Spleen (tissue), 11 donors: ENCODE measurements around the gene VSX1. TPM values are rescaled to one million over a fixed set of nuclear protein-coding genes. Genes with fewer than 3 reads are reported as not detected.

Source experiments
- DNase-seq: peaks from one replicate; pipeline ENCODE4 v3.0.0-alpha.2; 2020
- H3K27ac ChIP-seq, 8 donors: fragments of 200-600 bp; sonication (generic) in 7 of 8; 1 replicate in 4 of 8; 2 replicates in 4 of 8; pipeline versions ENCODE4 v1.5.0 to v1.8.0; 2016 to 2021; ENCODE audit warnings: inconsistent platforms in 4 of 8, mild to moderate bottlenecking in 4 of 8, moderate library complexity in 1 of 8
- H3K27me3 ChIP-seq, 7 donors: fragments of 200-600 bp; sonication (generic) in 6 of 7; replicated peaks in 1 of 7; 1 replicate in 4 of 7; 2 replicates in 3 of 7; pipeline versions ENCODE4 v1.5.0 to v1.8.0; 2016 to 2021; ENCODE audit warnings: inconsistent platforms in 3 of 7, mild to moderate bottlenecking in 1 of 7
- H3K36me3 ChIP-seq, 6 donors: fragments of 200-600 bp; sonication (generic) in 5 of 6; 1 replicate in 4 of 6; 2 replicates in 2 of 6; pipeline versions ENCODE4 v1.5.0 to v1.8.0; 2016 to 2021; ENCODE audit warnings: inconsistent platforms in 2 of 6
- H3K4me1 ChIP-seq, 6 donors: fragments of 200-600 bp; sonication (generic) in 5 of 6; 1 replicate in 3 of 6; 2 replicates in 3 of 6; pipeline versions ENCODE4 v1.5.0 to v1.8.0; 2016 to 2021; ENCODE audit warnings: inconsistent platforms in 3 of 6
- H3K4me3 ChIP-seq, 8 donors: fragments of 200-600 bp; sonication (generic) in 7 of 8; 1 replicate in 4 of 8; 2 replicates in 4 of 8; pipeline versions ENCODE4 v1.5.0 to v1.8.0; 2016 to 2021; ENCODE audit warnings: inconsistent platforms in 4 of 8, mild to moderate bottlenecking in 4 of 8, moderate library complexity in 2 of 8
- H3K9me3 ChIP-seq, 8 donors: fragments of 200-600 bp; sonication (generic) in 7 of 8; 1 replicate in 4 of 8; 2 replicates in 4 of 8; pipeline versions ENCODE4 v1.5.0 to v1.8.0; 2016 to 2021; ENCODE audit warnings: inconsistent platforms in 4 of 8
- CTCF ChIP-seq, 11 experiments: fragments of 200-600 bp in 7 of 11; fragments of 450-650 bp in 4 of 11; sonication (generic) in 4 of 11; IDR thresholded peaks in 8 of 11; conservative IDR thresholded peaks in 3 of 11; 1 replicate in 7 of 11; 2 replicates in 4 of 11; pipeline versions ENCODE4 v1.4.0 to v1.8.0; 2016 to 2021; ENCODE audit warnings: antibody characterized with exemption in 11 of 11, inconsistent platforms in 4 of 11, mild to moderate bottlenecking in 1 of 11
- POLR2A ChIP-seq, 3 donors: fragments of 450-650 bp; IDR thresholded peaks; one replicate each; pipeline ENCODE4 v1.5.1; 2017; ENCODE audit warnings: antibody characterized with exemption in 3 of 3, mild to moderate bottlenecking in 1 of 3
- POLR2AphosphoS5 ChIP-seq, 3 donors: sonication (generic); formaldehyde crosslinking; IDR thresholded peaks; one replicate each; pipeline ENCODE4 v1.5.1; 2017; ENCODE audit warnings: antibody characterized with exemption in 3 of 3
- WGBS, 5 donors: extraction: QIAGEN DNeasy Blood & Tissue Kit in 3 of 5; methylation state at CpG; one replicate each; pipeline versions ENCODE4 v1.1.5 to v1.1.7; 2013 to 2018; 5-methylcytosine and 5-hydroxymethylcytosine counted together
- intact Hi-C: fragments of 100-400 bp; cut with DNase I; formaldehyde crosslinking; loops from one replicate; pipeline ENCODE4 v1.15.0; 2023; ENCODE audit warnings: low total_unique reads
- polyA plus RNA-seq, 3 donors: library from polyadenylated mRNA; stranded (reverse); fragments of 200-250 nt; gene quantifications; one replicate each; pipeline ENCODE4 v1.2.1, GENCODE V29; 2013
- total RNA-seq, 7 donors: library from RNA; depleted of rRNA in 3 of 7; stranded (reverse); fragments of >200 nt in 3 of 7; fragmentation: NEBNext Ultra II Directional in 4 of 7; extraction: Animal tissue kit (Norgen Biotek cat#: 25700) in 4 of 7; gene quantifications; one replicate each; pipeline versions ENCODE4 v1.1.0 to v1.2.1, GENCODE V29; 2016 to 2021
- donor health status: healthy with polysubstance abuse.
- donor health status: DM: no; HTN: no; CAD: no; lungs with moderate emphysema.
- donor health status: DM: no; HTN: no; CAD: no.
- donor health status: Bipolar disorder and iron deficiency.
- donor health status: healthy.
- donor health status: DM: no; HTN: no; CAD: no.
- donor health status: DM: yes; HTN: yes; CAD: no.

Gene VSX1
- total and polyA plus RNA-seq, 10 donors: not detected

GRCh38 chr20:25127761-25128537, 46.0 kb upstream of the VSX1 start:
- 73 to 91% (median 83%) methylated on average over 4 of the region's 4 CpGs for WGBS, 5 donors
- Histone ChIP-seq H3K36me3 (no peaks in the 10 kb centered on the region), H3K27ac (no peak overlapping the region), H3K4me3 (no peak overlapping the region), H3K9me3 (peaks cover 0 to 12% (median 4%) of the 10 kb centered on the region in 8 donors), H3K27me3 (no peaks in the 10 kb centered on the region), H3K4me1 (no peaks in the 10 kb centered on the region)
- TF ChIP-seq POLR2AphosphoS5 (IDR thresholded peaks at IDR 0.05) (no peak), POLR2A (IDR thresholded peaks at IDR 0.05) (no peak), CTCF (IDR thresholded peaks at IDR 0.05 in 8 of 11, conservative IDR thresholded peaks at IDR 0.05 in 3 of 11) (no peak)
- no peak for DNase-seq
- intact Hi-C loops: no loop called here

- no peaks in the 10 kb centered on the region for H3K4me1 ChIP-seq
- intact Hi-C loops: no loop called here
- no peak for DNase-seq
- H3K4me3 ChIP-seq: no peak overlapping the region
- no peaks in the 10 kb centered on the region for H3K27me3 ChIP-seq
- TF ChIP-seq CTCF (IDR thresholded peaks at IDR 0.05 in 8 of 11, conservative IDR thresholded peaks at IDR 0.05 in 3 of 11): no peak
- no peak for TF ChIP-seq POLR2A (IDR thresholded peaks at IDR 0.05)
- TF ChIP-seq POLR2AphosphoS5 (IDR thresholded peaks at IDR 0.05): no peak
- 76 to 84% (median 76%) methylated on average over 4 of the region's 4 CpGs for WGBS, 5 donors
- no peak overlapping the region for H3K27ac ChIP-seq
- H3K36me3 ChIP-seq: no peaks in the 10 kb centered on the region
- peaks cover 0 to 12% (median 4%) of the 10 kb centered on the region in 8 donors for H3K9me3 ChIP-seq
Observed at GRCh38 chr20:25126204-25127029, 44.5 kb upstream of the VSX1 start.

- H3K4me1 ChIP-seq: no peaks in the 10 kb centered on the region
- H3K9me3 ChIP-seq: peaks cover 0 to 12% (median 4%) of the 10 kb centered on the region in 8 donors
- H3K36me3 ChIP-seq: no peaks in the 10 kb centered on the region
- TF ChIP-seq POLR2AphosphoS5 (IDR thresholded peaks at IDR 0.05): no peak
- no peak for TF ChIP-seq POLR2A (IDR thresholded peaks at IDR 0.05)
- TF ChIP-seq CTCF (IDR thresholded peaks at IDR 0.05 in 8 of 11, conservative IDR thresholded peaks at IDR 0.05 in 3 of 11): no peak
- intact Hi-C loops: no loop called here
- H3K4me3 ChIP-seq: no peak overlapping the region
- peaks cover 0 to under 1% (median 0%) of the 10 kb centered on the region in 7 donors for H3K27me3 ChIP-seq
- no peak overlapping the region for H3K27ac ChIP-seq
- no peak for DNase-seq
- WGBS, 5 donors: 79 to 93% (median 90%) methylated on average over 3 of the region's 3 CpGs
Observed at GRCh38 chr20:25125636-25126035, 43.7 kb upstream of the VSX1 start.

GRCh38 chr20:25120920-25121319, 39.0 kb upstream of the VSX1 start:
- no peak overlapping the region for H3K27ac ChIP-seq
- WGBS, 5 donors: 61 to 100% (median 94%) methylated on average over 2 of the region's 2 CpGs
- DNase-seq: no peak
- H3K9me3 ChIP-seq: no peaks in the 10 kb centered on the region
- peaks cover 0 to 21% (median 0%) of the 10 kb centered on the region in 7 donors for H3K27me3 ChIP-seq
- no peaks in the 10 kb centered on the region for H3K4me1 ChIP-seq
- H3K4me3 ChIP-seq: no peak overlapping the region
- no peak for TF ChIP-seq POLR2AphosphoS5 (IDR thresholded peaks at IDR 0.05)
- intact Hi-C loops: no loop called here
- no peaks in the 10 kb centered on the region for H3K36me3 ChIP-seq
